Hematopoietic multipotent progenitor cell (in vitro differentiated cells): ENCODE measurements around the gene FAM149B1. TPM values are rescaled to one million over a fixed set of nuclear protein-coding genes. Genes with fewer than 3 reads are reported as not detected.

ENCODE experiments used
- DNase-seq, 3 donors: peaks; one replicate each; pipeline ENCODE4 v3.0.0-alpha.2; 2011 to 2015; ENCODE audit warnings: low read depth in 2 of 3, low spot score in 2 of 3
- total RNA-seq: library from RNA; depleted of rRNA; stranded (reverse); fragments of >200 nt; gene quantifications from one replicate; pipeline ENCODE4 v1.2.3, GENCODE V29; 2012

FAM149B1 gene
- total RNA-seq, 1 donor, result 18.3 TPM

GRCh38 chr10:73172867-73173266, 4.9 kb downstream of the FAM149B1 start:
- DNase-seq, result no peak

- DNase-seq, result no peak
Measured at GRCh38 chr10:73174148-73174925, 6.4 kb downstream of the FAM149B1 start.

GRCh38 chr10:73182568-73182967, 14.6 kb downstream of the FAM149B1 start:
- DNase-seq, result no peak

- DNase-seq, result no peak
Measured at GRCh38 chr10:73183667-73184281, 15.9 kb downstream of the FAM149B1 start.

GRCh38 chr10:73186266-73186665, 18.3 kb downstream of the FAM149B1 start:
- DNase-seq, result no peak

GRCh38 chr10:73190188-73190587, 22.3 kb downstream of the FAM149B1 start:
- no peak for DNase-seq

GRCh38 chr10:73205081-73205480, 37.2 kb downstream of the FAM149B1 start:
- no peak for DNase-seq

- no peak for DNase-seq
Measured at GRCh38 chr10:73205890-73206289, 38.0 kb downstream of the FAM149B1 start.

GRCh38 chr10:73206385-73206784, 38.5 kb downstream of the FAM149B1 start:
- DNase-seq, result no peak

GRCh38 chr10:73207883-73208282, 40.0 kb downstream of the FAM149B1 start:
- DNase-seq, result no peak

GRCh38 chr10:73209705-73210104, 41.8 kb downstream of the FAM149B1 start:
- no peak for DNase-seq

GRCh38 chr10:73210395-73211105, 42.6 kb downstream of the FAM149B1 start:
- DNase-seq, result no peak

GRCh38 chr10:73211106-73211811, 43.3 kb downstream of the FAM149B1 start:
- no peak for DNase-seq

- DNase-seq, result no peak
Measured at GRCh38 chr10:73215749-73216148, 47.8 kb downstream of the FAM149B1 start.

- no peak for DNase-seq
Measured at GRCh38 chr10:73217628-73218027, 49.7 kb downstream of the FAM149B1 start.

GRCh38 chr10:73218431-73219191, 50.7 kb downstream of the FAM149B1 start:
- peak in 2 of 3 donors; percentile 14 to 50 for DNase-seq

- DNase-seq, result no peak
Measured at GRCh38 chr10:73219384-73219783, 51.5 kb downstream of the FAM149B1 start.

GRCh38 chr10:73220989-73221388, 53.1 kb downstream of the FAM149B1 start:
- DNase-seq, result no peak

- no peak for DNase-seq
Measured at GRCh38 chr10:73225518-73225917, 57.6 kb downstream of the FAM149B1 start.

GRCh38 chr10:73226663-73227062, 58.7 kb downstream of the FAM149B1 start:
- DNase-seq, result no peak
